Left lobe of liver (tissue), 2 donors: ENCODE measurements around the gene ZNF184. TPM values are rescaled to one million over a fixed set of nuclear protein-coding genes. Genes with fewer than 3 reads are reported as not detected.

Source experiments
- ATAC-seq: fragments of 200-7000 bp; cut with Tn5 transposase; one replicate; pipeline ENCODE4 v1.9.1; 2020; ENCODE audit warnings: mild to moderate bottlenecking, moderate library complexity
- DNase-seq: peaks from one replicate; pipeline ENCODE4 v3.0.0-alpha.2; 2020; ENCODE audit warnings: low spot score
- total RNA-seq: library from RNA; stranded (reverse); gene quantifications from one replicate; pipeline ENCODE4 v1.2.1, GENCODE V29; 2021
- donor health status: DM: no; HTN: no; CAD: no; lungs with moderate emphysema.
- donor health status: DM: no; HTN: yes; CAD: no.

The ZNF184 gene
- total RNA-seq = 1.5 TPM

GRCh38 chr6:27472617-27473400 is at the start of gene ZNF184:
TSS of gene ZNF184 (minus strand) at chr6:27473105. CDS start at chr6:27472294, 811 bp downstream.
- ATAC-seq = peak; percentile 97
- DNase-seq = peak; percentile 98

GRCh38 chr6:27518881-27519795 is 46.2 kb upstream of the ZNF184 start:
- ATAC-seq (peak; percentile 92), DNase-seq (peak; percentile 62)

- peak; percentile 43 for ATAC-seq
These were observed 45.3 kb upstream of the ZNF184 start for GRCh38 chr6:27517928-27518787.

GRCh38 chr6:27517238-27517637 is 44.3 kb upstream of the ZNF184 start:
- no peak for DNase-seq
- no peak for ATAC-seq

More at GRCh38 chr6:27517928-27518787, 45.3 kb upstream of the ZNF184 start:
- DNase-seq = no peak

GRCh38 chr6:27514906-27515495 is 42.1 kb upstream of the ZNF184 start:
- no peak for DNase-seq

GRCh38 chr6:27512525-27512924 is 39.6 kb upstream of the ZNF184 start:
- ATAC-seq (no peak), DNase-seq (no peak)

More at GRCh38 chr6:27514906-27515495, 42.1 kb upstream of the ZNF184 start:
- ATAC-seq = no peak

- no peak for ATAC-seq
- DNase-seq = no peak
These were observed 34.4 kb upstream of the ZNF184 start for GRCh38 chr6:27507041-27507956.

GRCh38 chr6:27505209-27506027 is 32.5 kb upstream of the ZNF184 start:
- DNase-seq = no peak
- peak; percentile 25 for ATAC-seq

GRCh38 chr6:27503436-27504030 is 30.6 kb upstream of the ZNF184 start:
- peak; percentile 62 for DNase-seq
- peak; percentile 59 for ATAC-seq

- no peak for DNase-seq
- peak; percentile 45 for ATAC-seq
These were observed 29.9 kb upstream of the ZNF184 start for GRCh38 chr6:27502508-27503435.

- no peak for ATAC-seq
- DNase-seq = no peak
These were observed 28.3 kb upstream of the ZNF184 start for GRCh38 chr6:27501187-27501586.

GRCh38 chr6:27500177-27500576 is 27.3 kb upstream of the ZNF184 start:
- DNase-seq (no peak), ATAC-seq (no peak)

- ATAC-seq (no peak), DNase-seq (no peak)
These were observed 22.7 kb upstream of the ZNF184 start for GRCh38 chr6:27495386-27496135.

GRCh38 chr6:27494987-27495385 is 22.1 kb upstream of the ZNF184 start:
- DNase-seq (no peak), ATAC-seq (no peak)

- ATAC-seq (no peak), DNase-seq (no peak)
These were observed 21.2 kb upstream of the ZNF184 start for GRCh38 chr6:27494103-27494502.

- DNase-seq (no peak), ATAC-seq (no peak)
These were observed 19.8 kb upstream of the ZNF184 start for GRCh38 chr6:27492631-27493190.
